ENCODE results near the gene DLG2.

Gene DLG2

GRCh38 chr11:84866922-84867321 lies 760.2 kb downstream of the DLG2 start:
- TF ChIP-seq EP300 (IDR thresholded peaks at IDR 0.05; ENCODE audit: borderline replicate concordance) (no peak), FOXM1 (IDR thresholded peaks at IDR 0.05; ENCODE audit: borderline replicate concordance, low read depth) (no peak), TEAD4 (IDR thresholded peaks at IDR 0.05) (no peak), RAD21 (IDR thresholded peaks at IDR 0.05; ENCODE audit: low read depth) (no peak), CEBPB (IDR thresholded peaks at IDR 0.05) (no peak), CREB1 (IDR thresholded peaks at IDR 0.05; ENCODE audit: low read depth) (no peak), MAX (IDR thresholded peaks at IDR 0.05) (no peak), TAF1 (IDR thresholded peaks at IDR 0.05; ENCODE audit: low read depth) (no peak), ZBTB7A (IDR thresholded peaks at IDR 0.05; ENCODE audit: low read depth) (no peak), YY1 (IDR thresholded peaks at IDR 0.05; ENCODE audit: low read depth) (no peak), EGR1 (IDR thresholded peaks at IDR 0.05) (no peak)
- TF ChIP-seq, protein P1, sequence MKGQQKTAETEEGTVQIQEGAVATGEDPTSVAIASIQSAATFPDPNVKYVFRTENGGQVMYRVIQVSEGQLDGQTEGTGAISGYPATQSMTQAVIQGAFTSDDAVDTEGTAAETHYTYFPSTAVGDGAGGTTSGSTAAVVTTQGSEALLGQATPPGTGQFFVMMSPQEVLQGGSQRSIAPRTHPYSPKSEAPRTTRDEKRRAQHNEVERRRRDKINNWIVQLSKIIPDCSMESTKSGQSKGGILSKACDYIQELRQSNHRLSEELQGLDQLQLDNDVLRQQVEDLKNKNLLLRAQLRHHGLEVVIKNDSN (IDR thresholded peaks at IDR 0.05) = no peak

DNA sequence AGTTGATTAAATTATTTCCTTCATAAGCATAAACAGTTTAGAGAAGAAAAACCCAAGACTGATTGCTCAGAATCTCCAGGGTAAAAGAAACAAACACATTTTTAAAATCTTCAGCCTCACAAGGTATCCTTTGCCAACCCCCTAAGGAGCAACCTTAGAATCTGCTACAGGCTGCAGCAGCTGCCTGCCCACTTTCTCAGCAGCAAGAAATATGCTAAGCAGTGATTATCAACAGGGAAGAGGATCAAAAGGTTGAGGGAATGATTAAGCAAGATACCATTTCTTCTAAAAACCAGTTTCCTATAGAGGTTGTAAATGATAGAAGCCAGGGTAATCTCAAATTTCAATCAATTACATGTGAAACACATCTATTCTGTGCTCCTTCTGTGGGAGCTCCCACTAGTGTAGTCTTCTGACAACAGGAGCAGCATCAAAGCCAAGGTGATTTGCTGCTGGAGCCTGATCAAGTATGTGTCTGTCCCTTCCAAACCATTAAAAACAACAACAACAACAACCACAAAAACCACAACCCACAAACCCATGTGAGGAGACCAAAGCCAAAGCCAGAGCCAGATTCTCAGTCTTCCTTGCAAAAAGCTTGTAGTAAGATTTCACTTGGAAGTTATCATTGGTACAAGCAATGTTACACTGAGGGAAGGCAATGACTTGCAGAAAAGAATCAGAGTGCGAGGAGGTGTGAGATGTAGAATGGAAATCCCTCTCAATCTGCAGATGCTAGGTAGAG lies 761.2 kb downstream of the DLG2 start:
- no peak for TF ChIP-seq TCF12 (IDR thresholded peaks at IDR 0.05; ENCODE audit: low read depth)
- TF ChIP-seq EGR1 (IDR thresholded peaks at IDR 0.05) = no peak

- TF ChIP-seq, protein P1 (IDR thresholded peaks at IDR 0.05) = no peak
- TF ChIP-seq CEBPB (IDR thresholded peaks at IDR 0.05) (no peak), EP300 (IDR thresholded peaks at IDR 0.05; ENCODE audit: borderline replicate concordance) (no peak), YY1 (IDR thresholded peaks at IDR 0.05; ENCODE audit: low read depth) (no peak), MAX (IDR thresholded peaks at IDR 0.05) (no peak), TCF12 (IDR thresholded peaks at IDR 0.05; ENCODE audit: low read depth) (no peak)
Measured at GRCh38 chr11:84865257-84865656, 761.9 kb downstream of the DLG2 start.

DNA sequence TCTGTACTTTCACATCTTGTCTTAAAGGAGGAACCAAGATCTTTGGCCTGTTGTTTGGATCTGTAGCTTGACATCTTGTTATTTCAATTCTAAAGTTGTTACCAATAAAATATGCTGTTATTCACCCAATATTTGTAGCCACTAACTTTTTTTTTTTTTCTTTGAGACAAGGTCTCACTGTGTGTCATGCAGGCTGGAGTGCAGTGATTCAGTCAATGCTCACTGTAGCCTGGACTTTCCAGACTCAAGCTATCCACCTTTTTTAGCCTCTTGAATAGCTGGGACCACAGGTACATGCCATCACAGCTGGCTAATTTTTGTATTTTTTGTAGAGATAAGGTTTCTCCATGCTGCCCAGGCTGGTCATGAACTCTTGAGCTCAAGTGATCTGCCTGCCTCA lies 769.4 kb downstream of the DLG2 start:
- TF ChIP-seq TAF1 (IDR thresholded peaks at IDR 0.05; ENCODE audit: low read depth) (no peak), NFIC (IDR thresholded peaks at IDR 0.05) (no peak), REST (IDR thresholded peaks at IDR 0.05; ENCODE audit: low read depth) (no peak), CEBPB (IDR thresholded peaks at IDR 0.05) (no peak), YY1 (IDR thresholded peaks at IDR 0.05; ENCODE audit: low read depth) (no peak), RAD21 (IDR thresholded peaks at IDR 0.05; ENCODE audit: low read depth) (no peak), ZBTB7A (IDR thresholded peaks at IDR 0.05; ENCODE audit: low read depth) (no peak), FOXM1 (IDR thresholded peaks at IDR 0.05; ENCODE audit: borderline replicate concordance, low read depth) (no peak), TEAD4 (IDR thresholded peaks at IDR 0.05) (no peak), CREB1 (IDR thresholded peaks at IDR 0.05; ENCODE audit: low read depth) (no peak), TCF12 (IDR thresholded peaks at IDR 0.05; ENCODE audit: low read depth) (no peak), EP300 (IDR thresholded peaks at IDR 0.05; ENCODE audit: borderline replicate concordance) (no peak), MAX (IDR thresholded peaks at IDR 0.05) (no peak), EGR1 (IDR thresholded peaks at IDR 0.05) (no peak)

DNA sequence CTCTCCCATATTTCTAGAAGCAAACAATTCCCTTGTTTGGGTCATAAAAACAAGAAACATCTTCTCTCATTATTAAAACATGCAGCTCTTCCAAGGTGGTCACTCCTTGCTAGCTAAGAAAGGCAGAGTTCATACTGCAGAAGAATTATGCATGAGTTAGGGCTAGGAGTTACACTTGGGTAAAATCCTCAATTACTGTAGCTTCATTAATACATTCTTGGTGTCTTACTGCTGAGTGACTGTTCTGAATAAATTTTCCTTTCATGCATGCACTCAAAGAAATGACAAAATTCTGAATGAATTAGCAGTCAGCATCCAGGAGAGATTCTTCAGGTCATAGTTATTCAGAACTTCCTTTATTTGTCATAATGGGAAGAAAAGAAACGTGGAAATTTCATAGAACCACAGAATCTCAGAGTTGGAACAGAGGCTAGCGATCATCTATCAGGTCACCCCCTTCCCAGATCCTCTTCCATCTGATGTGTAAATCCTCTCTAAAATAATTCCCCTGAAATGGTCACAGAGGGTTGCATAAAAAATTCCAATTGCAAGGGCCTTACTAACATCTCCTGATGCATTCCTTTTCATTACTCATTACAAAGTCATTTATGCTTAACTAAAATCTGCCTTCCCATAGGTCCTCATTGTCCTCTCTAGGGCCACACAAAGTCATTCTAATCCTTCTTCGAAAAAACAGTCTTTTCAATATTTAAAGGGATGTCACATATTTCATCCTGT lies 771.5 kb downstream of the DLG2 start:
- TF ChIP-seq CREB1 (IDR thresholded peaks at IDR 0.05; ENCODE audit: low read depth) (no peak), CEBPB (IDR thresholded peaks at IDR 0.05) (no peak), EP300 (IDR thresholded peaks at IDR 0.05; ENCODE audit: borderline replicate concordance) (no peak), YY1 (IDR thresholded peaks at IDR 0.05; ENCODE audit: low read depth) (no peak), EGR1 (IDR thresholded peaks at IDR 0.05) (no peak), NFIC (IDR thresholded peaks at IDR 0.05) (no peak), TAF1 (IDR thresholded peaks at IDR 0.05; ENCODE audit: low read depth) (no peak), RAD21 (IDR thresholded peaks at IDR 0.05; ENCODE audit: low read depth) (no peak), TEAD4 (IDR thresholded peaks at IDR 0.05) (no peak), ZBTB7A (IDR thresholded peaks at IDR 0.05; ENCODE audit: low read depth) (no peak), MAX (IDR thresholded peaks at IDR 0.05) (no peak), TCF12 (IDR thresholded peaks at IDR 0.05; ENCODE audit: low read depth) (no peak), FOXM1 (IDR thresholded peaks at IDR 0.05; ENCODE audit: borderline replicate concordance, low read depth) (no peak), REST (IDR thresholded peaks at IDR 0.05; ENCODE audit: low read depth) (no peak)
- TF ChIP-seq, protein P1 (IDR thresholded peaks at IDR 0.05) = no peak
